ENCODE results near the gene PPP1R12B. TPM values are rescaled to one million over a fixed set of nuclear protein-coding genes. Genes with fewer than 3 reads are reported as not detected.
"Not testable (repeated sequence)": the region's sequence is repeated elsewhere in the genome, so short reads cannot be mapped to it uniquely, and the experiment has no call there.

Gene PPP1R12B
- total and polyA plus RNA-seq, 2 donors (not counting 3 experiments of a cell fraction or from before 2014, with no cell fraction given): 8.4 to 11.5 TPM

DNA sequence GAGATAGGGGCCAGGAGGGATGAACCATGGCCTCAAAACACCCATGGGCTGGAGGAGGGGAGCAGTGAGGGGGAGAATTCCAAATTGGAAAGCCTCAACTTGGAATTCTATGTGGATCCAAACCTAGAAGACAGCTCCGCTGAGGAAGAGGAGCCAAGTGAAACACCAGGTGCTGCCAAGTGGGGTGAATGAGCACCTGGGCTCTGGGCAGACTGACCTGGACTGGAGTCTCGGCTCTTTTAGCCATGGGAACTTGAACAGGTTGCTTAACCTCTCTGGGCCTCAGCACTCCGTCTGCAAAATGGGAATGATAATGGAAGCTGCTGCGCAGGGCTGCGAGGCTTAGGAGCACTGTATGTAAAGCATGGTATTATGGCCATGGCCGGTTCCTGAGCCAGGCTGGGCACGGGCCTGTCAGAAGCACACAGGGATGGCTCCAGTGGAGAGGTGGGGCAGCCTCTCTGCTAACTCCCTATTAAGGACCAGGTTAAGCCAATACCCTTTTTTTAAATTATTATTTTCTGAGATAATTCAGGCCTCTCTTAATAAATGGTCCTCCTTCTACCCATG is 280.2 kb downstream of the PPP1R12B start:
- H3K4me1 ChIP-seq (ENCODE audit: control insufficient read depth, extremely low read depth, insufficient read depth, low read length): no peaks in the 10 kb centered on the region
- no peak overlapping the region for H3K4me2 ChIP-seq (ENCODE audit: insufficient read depth, low read length)
- dilution Hi-C loops (cut with MboI; ENCODE audit: extremely low pct_ligation_motif_present, low sequenced_read_pairs) (no loop called here), intact Hi-C loops (cut with micrococcal nuclease) (no loop called here)
- H3K27me3 ChIP-seq (ENCODE audit: control insufficient read depth in 2 of 2, insufficient read depth in 2 of 2, low read length in 2 of 2): peaks cover 0 to 3% of the 10 kb centered on the region in 2 experiments
- H3K79me2 ChIP-seq (ENCODE audit: control insufficient read depth, insufficient read depth, low read length): no peaks in the 10 kb centered on the region
- no peak for DNase-seq (ENCODE audit: low read depth, low spot score)
- no peak overlapping the region for H3K4me3 ChIP-seq (replicated peaks in 1 of 3; ENCODE audit: insufficient read depth in 1 of 3, low read depth in 1 of 3, low read length in 3 of 3)
- no peaks in the 10 kb centered on the region for H3K9me1 ChIP-seq (replicated peaks; ENCODE audit: control insufficient read depth, extremely low read depth, insufficient read depth, low read length)
- no peak overlapping the region for H3K9ac ChIP-seq (replicated peaks; ENCODE audit: extremely low read depth, insufficient read depth, low read length)
- POLR2A ChIA-PET: no interaction called here
- TF ChIP-seq, protein P1, sequence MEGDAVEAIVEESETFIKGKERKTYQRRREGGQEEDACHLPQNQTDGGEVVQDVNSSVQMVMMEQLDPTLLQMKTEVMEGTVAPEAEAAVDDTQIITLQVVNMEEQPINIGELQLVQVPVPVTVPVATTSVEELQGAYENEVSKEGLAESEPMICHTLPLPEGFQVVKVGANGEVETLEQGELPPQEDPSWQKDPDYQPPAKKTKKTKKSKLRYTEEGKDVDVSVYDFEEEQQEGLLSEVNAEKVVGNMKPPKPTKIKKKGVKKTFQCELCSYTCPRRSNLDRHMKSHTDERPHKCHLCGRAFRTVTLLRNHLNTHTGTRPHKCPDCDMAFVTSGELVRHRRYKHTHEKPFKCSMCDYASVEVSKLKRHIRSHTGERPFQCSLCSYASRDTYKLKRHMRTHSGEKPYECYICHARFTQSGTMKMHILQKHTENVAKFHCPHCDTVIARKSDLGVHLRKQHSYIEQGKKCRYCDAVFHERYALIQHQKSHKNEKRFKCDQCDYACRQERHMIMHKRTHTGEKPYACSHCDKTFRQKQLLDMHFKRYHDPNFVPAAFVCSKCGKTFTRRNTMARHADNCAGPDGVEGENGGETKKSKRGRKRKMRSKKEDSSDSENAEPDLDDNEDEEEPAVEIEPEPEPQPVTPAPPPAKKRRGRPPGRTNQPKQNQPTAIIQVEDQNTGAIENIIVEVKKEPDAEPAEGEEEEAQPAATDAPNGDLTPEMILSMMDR (IDR thresholded peaks at IDR 0.05; ENCODE audit: extremely low read depth in 1 of 2, insufficient read depth in 1 of 2, low read depth in 1 of 2, low read length in 2 of 2): no peak
- no peak for TF ChIP-seq EZH2 (IDR thresholded peaks at IDR 0.05; ENCODE audit: borderline replicate concordance, low read depth, low read length, severe bottlenecking)
- TF ChIP-seq MYC (IDR thresholded peaks at IDR 0.05; ENCODE audit: low read depth, low read length): no peak
- TF ChIP-seq, protein P2, sequence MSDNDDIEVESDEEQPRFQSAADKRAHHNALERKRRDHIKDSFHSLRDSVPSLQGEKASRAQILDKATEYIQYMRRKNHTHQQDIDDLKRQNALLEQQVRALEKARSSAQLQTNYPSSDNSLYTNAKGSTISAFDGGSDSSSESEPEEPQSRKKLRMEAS (IDR thresholded peaks at IDR 0.05; ENCODE audit: insufficient read depth, insufficient read length): no peak
- TF ChIP-seq JUN (IDR thresholded peaks at IDR 0.05; ENCODE audit: borderline replicate concordance, insufficient read depth, insufficient read length, low read depth): no peak
- no peak for TF ChIP-seq POLR2AphosphoS5 (IDR thresholded peaks at IDR 0.05; ENCODE audit: insufficient read depth, low read depth, low read length)
- TF ChIP-seq FOS (IDR thresholded peaks at IDR 0.05; ENCODE audit: borderline replicate concordance, insufficient read depth, low read length): no peak
- no peak for TF ChIP-seq GATA2 (IDR thresholded peaks at IDR 0.05; ENCODE audit: insufficient read depth, insufficient read length, low read depth, low read length)
- no peak for TF ChIP-seq POLR2A (IDR thresholded peaks at IDR 0.05; ENCODE audit: low read depth, low read length)
- CTCF ChIA-PET: interaction anchor here (0.8 to 1.7 kb wide), 3 partner anchors 29 to 91 kb away, joined by 3 to 5 read pairs (median 3); no protein-coding TSS in a partner anchor
- no peaks in the 10 kb centered on the region for H3K36me3 ChIP-seq (ENCODE audit: control insufficient read depth in 2 of 2, extremely low read depth in 1 of 2, insufficient read depth in 2 of 2, low read length in 2 of 2)
- FAIRE-seq: no peak
- no peaks in the 10 kb centered on the region for H3K9me3 ChIP-seq (replicated peaks; ENCODE audit: control insufficient read depth, insufficient read depth, low read length)
- no peaks in the 10 kb centered on the region for H4K20me1 ChIP-seq (replicated peaks; ENCODE audit: control insufficient read depth, extremely low read depth, insufficient read depth, low read length)
- H3K27ac ChIP-seq (ENCODE audit: insufficient read depth, low read depth, low read length): no peak overlapping the region
- H2AFZ ChIP-seq (ENCODE audit: low read depth, low read length): no peak overlapping the region
- no TSS peak for BruUV-seq (replicated peaks)

DNA sequence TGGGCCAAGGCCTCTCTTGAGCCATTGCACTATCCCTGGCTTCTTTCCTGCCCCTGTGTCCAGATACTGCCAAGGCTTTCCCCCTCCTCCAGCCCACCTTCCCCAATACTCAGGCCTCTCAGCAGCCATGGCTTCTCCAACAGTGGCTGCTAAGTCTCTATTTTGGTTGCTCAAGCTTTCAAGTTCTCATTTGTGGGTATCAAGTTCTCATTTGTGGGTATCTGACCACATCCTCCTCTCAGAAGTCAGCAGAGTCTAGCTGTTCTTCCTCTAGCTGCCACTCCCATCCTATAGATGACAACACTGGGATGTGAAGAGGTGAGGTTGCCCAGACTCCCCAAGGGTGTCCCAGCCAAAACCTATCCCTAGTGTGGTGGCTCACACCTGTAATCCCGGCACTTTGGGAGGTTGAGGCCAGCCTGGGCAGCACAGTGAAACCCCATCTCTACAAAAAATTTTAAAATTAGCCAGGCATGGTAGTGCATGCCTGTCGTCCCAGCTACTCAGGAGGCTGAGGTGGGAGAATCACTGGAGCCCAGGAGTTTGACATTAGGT is 280.8 kb downstream of the PPP1R12B start:
- not testable (repeated sequence) for FAIRE-seq

More for the DNA sequence above, 280.8 kb downstream of the PPP1R12B start:
- H3K4me2 ChIP-seq (ENCODE audit: insufficient read depth, low read length); H3K4me3 ChIP-seq (replicated peaks in 1 of 3; ENCODE audit: insufficient read depth in 1 of 3, low read depth in 1 of 3, low read length in 3 of 3); H3K4me1 ChIP-seq (ENCODE audit: control insufficient read depth, extremely low read depth, insufficient read depth, low read length); BruUV-seq (replicated peaks); H3K9me1 ChIP-seq (replicated peaks; ENCODE audit: control insufficient read depth, extremely low read depth, insufficient read depth, low read length); intact Hi-C loops (cut with micrococcal nuclease); H3K36me3 ChIP-seq (ENCODE audit: control insufficient read depth in 2 of 2, extremely low read depth in 1 of 2, insufficient read depth in 2 of 2, low read length in 2 of 2); H3K27me3 ChIP-seq (ENCODE audit: control insufficient read depth in 2 of 2, insufficient read depth in 2 of 2, low read length in 2 of 2); DNase-seq (ENCODE audit: low read depth, low spot score); H3K27ac ChIP-seq (ENCODE audit: insufficient read depth, low read depth, low read length); dilution Hi-C loops (cut with MboI; ENCODE audit: extremely low pct_ligation_motif_present, low sequenced_read_pairs); H4K20me1 ChIP-seq (replicated peaks; ENCODE audit: control insufficient read depth, extremely low read depth, insufficient read depth, low read length); H2AFZ ChIP-seq (ENCODE audit: low read depth, low read length); H3K9me3 ChIP-seq (replicated peaks; ENCODE audit: control insufficient read depth, insufficient read depth, low read length); H3K9ac ChIP-seq (replicated peaks; ENCODE audit: extremely low read depth, insufficient read depth, low read length); H3K79me2 ChIP-seq (ENCODE audit: control insufficient read depth, insufficient read depth, low read length): not testable (repeated sequence)
- ChIA-PET POLR2A (interaction anchor here (0.7 kb wide), 1 partner anchor 1685 kb away, joined by 4 read pairs; no protein-coding TSS in a partner anchor), CTCF (interaction anchor here (0.6 to 0.8 kb wide), 2 partner anchors 90 to 617 kb away, joined by 3 read pairs; no protein-coding TSS in a partner anchor)
